Keratinocyte (primary cell): Measurements from ENCODE around the gene NLRP3. TPM values are rescaled to one million over a fixed set of nuclear protein-coding genes. Genes with fewer than 3 reads are reported as not detected.

Experiments
- DNase-seq: peaks from one replicate; pipeline ENCODE4 v3.0.0-alpha.2; 2011; ENCODE audit warnings: low read depth, missing footprints, low spot score
- FAIRE-seq: peaks from 2 replicates; lab custom pipeline; 2011; peaks lifted over from hg19 to GRCh38; lab: Jason Lieb, UNC
- H2AFZ ChIP-seq: 2 replicates; pipeline ENCODE4 v1.6.0; 2012; ENCODE audit warnings: low read length, control low read depth, inconsistent platforms; ENCODE audit not compliant: control insufficient read depth
- H3K27ac ChIP-seq: 2 replicates; pipeline ENCODE4 v1.5.1; 2011; ENCODE audit warnings: low read length; ENCODE audit not compliant: control insufficient read depth, insufficient read depth
- H3K27me3 ChIP-seq: 3 replicates; pipeline ENCODE4 v1.6.0; 2011; ENCODE audit warnings: low read length; ENCODE audit not compliant: control insufficient read depth, insufficient read depth; ENCODE audit errors: extremely low read depth
- H3K36me3 ChIP-seq, 2 experiments: 2 replicates in 1 of 2; 3 replicates in 1 of 2; pipeline ENCODE4 v1.5.1; 2011; ENCODE audit warnings: low read length in 2 of 2, mild to moderate bottlenecking in 1 of 2; ENCODE audit not compliant: control insufficient read depth in 2 of 2, insufficient read depth in 2 of 2; ENCODE audit errors: extremely low read depth in 1 of 2
- H3K4me1 ChIP-seq: 3 replicates; pipeline ENCODE4 v1.5.1; 2011; ENCODE audit warnings: low read length; ENCODE audit not compliant: control insufficient read depth, insufficient read depth; ENCODE audit errors: extremely low read depth
- H3K4me2 ChIP-seq: 3 replicates; pipeline ENCODE4 v1.6.0; 2011; ENCODE audit warnings: low read depth, low read length; ENCODE audit not compliant: control insufficient read depth, insufficient read depth; ENCODE audit errors: extremely low read depth
- H3K4me3 ChIP-seq, 3 experiments: fragments of 200-600 bp in 1 of 3; sonication (generic) in 1 of 3; 2 replicates in 2 of 3; 3 replicates in 1 of 3; pipeline ENCODE4 v1.5.1; 2011 to 2016; ENCODE audit warnings: low read length in 3 of 3, mild to moderate bottlenecking in 3 of 3, control low read depth in 2 of 3, inconsistent platforms in 1 of 3, low read depth in 1 of 3, mixed read lengths in 1 of 3, mixed run types in 1 of 3, moderate library complexity in 1 of 3; ENCODE audit not compliant: control insufficient read depth in 2 of 3, insufficient read depth in 2 of 3; ENCODE audit errors: extremely low read depth in 1 of 3
- H3K79me2 ChIP-seq: 2 replicates; pipeline ENCODE4 v1.6.0; 2012; ENCODE audit warnings: low read length; ENCODE audit not compliant: control insufficient read depth, insufficient read depth
- H3K9ac ChIP-seq: 3 replicates; pipeline ENCODE4 v1.6.0; 2011; ENCODE audit warnings: low read length; ENCODE audit not compliant: control insufficient read depth, insufficient read depth; ENCODE audit errors: extremely low read depth
- H3K9me1 ChIP-seq: 3 replicates; pipeline ENCODE4 v1.6.0; 2011; ENCODE audit warnings: low read length; ENCODE audit not compliant: control insufficient read depth, insufficient read depth; ENCODE audit errors: extremely low read depth
- H3K9me3 ChIP-seq: 2 replicates; pipeline ENCODE4 v1.5.1; 2012; ENCODE audit warnings: low read depth, low read length; ENCODE audit not compliant: control insufficient read depth
- H4K20me1 ChIP-seq: 3 replicates; pipeline ENCODE4 v1.6.0; 2011; ENCODE audit warnings: low read length; ENCODE audit not compliant: control insufficient read depth, insufficient read depth; ENCODE audit errors: extremely low read depth
- CTCF ChIP-seq, 3 experiments: IDR thresholded peaks in 1 of 3; conservative IDR thresholded peaks in 1 of 3; optimal IDR thresholded peaks in 1 of 3; 2 replicates in 2 of 3; 3 replicates in 1 of 3; pipeline versions ENCODE3 to v1.5.1; 2011; ENCODE audit warnings: low read length in 3 of 3, mild to moderate bottlenecking in 3 of 3, moderate library complexity in 2 of 3, control low read depth in 1 of 3, inconsistent platforms in 1 of 3; ENCODE audit not compliant: insufficient read depth in 2 of 3; ENCODE audit errors: extremely low read depth in 1 of 3
- EZH2 ChIP-seq: IDR thresholded peaks from one replicate; pipeline ENCODE4 v1.6.1; 2012; ENCODE audit warnings: inconsistent platforms, mild to moderate bottlenecking, low read length, moderate library complexity
- dilution Hi-C: fragments of 300-500 bp; cut with MboI; formaldehyde crosslinking; loops from one replicate; pipeline ENCODE4 v1.7.0; 2020; ENCODE audit warnings: low sequenced_read_pairs; ENCODE audit not compliant: extremely low pct_ligation_motif_present
- polyA plus RNA-seq, 5 experiments: library from polyadenylated mRNA; depleted of rRNA in 3 of 5; stranded (reverse) in 3 of 5; stranded (forward) in 1 of 5; unstranded in 1 of 5; fragments of >200 nt; gene quantifications; 1 replicate in 1 of 5; 2 replicates in 3 of 5; 3 replicates in 1 of 5; pipeline versions ENCODE4 v1.2.1 to v1.2.3, GENCODE V29; 2011 to 2012; ENCODE audit warnings: missing spikeins in 2 of 5, low read depth in 1 of 5, low replicate concordance in 1 of 5

NLRP3 gene
- polyA plus RNA-seq, 1 donor (not counting 4 experiments of a cell fraction or from before 2014, with no cell fraction given), result 0.03 TPM

GRCh38 chr1:247471445-247472016, 55.6 kb downstream of the NLRP3 start:
- Histone ChIP-seq H3K4me3 (no peak overlapping the region), H2AFZ (no peak overlapping the region), H3K4me2 (no peak overlapping the region), H3K36me3 (no peaks in the 10 kb centered on the region), H3K9ac (no peak overlapping the region), H3K79me2 (no peaks in the 10 kb centered on the region), H3K27me3 (no peaks in the 10 kb centered on the region), H3K27ac (no peak overlapping the region), H3K4me1 (no peaks in the 10 kb centered on the region), H3K9me3 (no peaks in the 10 kb centered on the region), H4K20me1 (no peaks in the 10 kb centered on the region), H3K9me1 (no peaks in the 10 kb centered on the region)
- dilution Hi-C loops, result no loop called here
- FAIRE-seq (no peak), DNase-seq (no peak)
- TF ChIP-seq EZH2 (no peak), CTCF (optimal IDR thresholded peaks at IDR 0.05 in 1 of 3, IDR thresholded peaks at IDR 0.05 in 1 of 3, conservative IDR thresholded peaks at IDR 0.05 in 1 of 3; ENCODE audit: extremely low read depth in 1 of 3, insufficient read depth in 2 of 3, low read length in 3 of 3) (no peak)

DNA sequence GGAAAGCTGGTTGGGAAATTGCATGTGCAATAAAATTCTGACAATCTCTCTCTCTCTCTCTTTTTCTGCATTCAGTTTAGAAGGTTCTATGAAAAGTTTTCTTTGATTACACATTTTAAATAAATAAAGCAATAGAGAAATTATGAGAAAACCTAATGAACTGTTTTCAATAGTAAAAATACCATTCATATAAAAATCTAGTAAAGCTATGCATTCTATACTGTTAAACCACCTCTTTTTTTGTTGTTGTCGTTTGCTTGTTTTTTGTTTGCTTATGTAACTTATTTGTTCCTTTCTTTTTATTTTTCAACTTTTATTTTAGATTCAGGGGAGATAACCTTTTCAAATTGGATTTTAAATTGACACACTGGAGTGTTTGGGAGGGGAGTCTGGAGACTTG, 56.1 kb downstream of the NLRP3 start:
- no peak for FAIRE-seq
- H3K27ac ChIP-seq, result no peak overlapping the region
- dilution Hi-C loops, result no loop called here

More for the DNA sequence above, 56.1 kb downstream of the NLRP3 start:
- no peaks in the 10 kb centered on the region for H3K36me3 ChIP-seq
- no peaks in the 10 kb centered on the region for H3K9me3 ChIP-seq
- H3K9ac ChIP-seq, result no peak overlapping the region
- TF ChIP-seq EZH2 (no peak), CTCF (optimal IDR thresholded peaks at IDR 0.05 in 1 of 3, IDR thresholded peaks at IDR 0.05 in 1 of 3, conservative IDR thresholded peaks at IDR 0.05 in 1 of 3; ENCODE audit: extremely low read depth in 1 of 3, insufficient read depth in 2 of 3, low read length in 3 of 3) (no peak)
- no peaks in the 10 kb centered on the region for H4K20me1 ChIP-seq
- no peak for DNase-seq
- H3K79me2 ChIP-seq, result no peaks in the 10 kb centered on the region
- H3K27me3 ChIP-seq, result no peaks in the 10 kb centered on the region
- H2AFZ ChIP-seq, result no peak overlapping the region
- H3K4me2 ChIP-seq, result no peak overlapping the region
- H3K4me3 ChIP-seq, result no peak overlapping the region
- H3K4me1 ChIP-seq, result no peaks in the 10 kb centered on the region
- no peaks in the 10 kb centered on the region for H3K9me1 ChIP-seq
